Mesenchymal stem cell (in vitro differentiated cells and primary cell): Measurements from ENCODE around the gene UACA.
A peak's percentile ranks its signal among the peaks of the same experiment; 100 is the strongest.

Source experiments
- DNase-seq: peaks from one replicate; pipeline ENCODE4 v3.0.0-alpha.2; 2013
- H2AFZ ChIP-seq: one replicate; pipeline ENCODE4 v1.6.1; 2013; ENCODE audit warnings: low read depth, mild to moderate bottlenecking, control low read depth, inconsistent platforms, low read length, moderate library complexity
- H2AK5ac ChIP-seq: 2 replicates; pipeline ENCODE4 v1.6.1; 2013; ENCODE audit warnings: low read length, moderate library complexity, mild to moderate bottlenecking, inconsistent platforms; ENCODE audit not compliant: severe bottlenecking
- H2BK120ac ChIP-seq: one replicate; pipeline ENCODE4 v1.6.1; 2013; ENCODE audit warnings: low read depth, mild to moderate bottlenecking, inconsistent platforms, low read length, moderate library complexity
- H2BK12ac ChIP-seq, 2 experiments: one replicate each; pipeline ENCODE4 v1.6.1; 2013; ENCODE audit warnings: inconsistent platforms in 2 of 2, low read length in 2 of 2, mild to moderate bottlenecking in 2 of 2, moderate library complexity in 2 of 2, control low read depth in 1 of 2
- H2BK15ac ChIP-seq: one replicate; pipeline ENCODE4 v1.6.1; 2013; ENCODE audit warnings: mild to moderate bottlenecking, low read depth, inconsistent platforms; ENCODE audit not compliant: poor library complexity, severe bottlenecking
- H2BK5ac ChIP-seq: 2 replicates; pipeline ENCODE4 v1.6.1; 2013; ENCODE audit warnings: low read depth, mild to moderate bottlenecking, low read length, control low read depth, inconsistent platforms; ENCODE audit not compliant: poor library complexity, severe bottlenecking
- H3K14ac ChIP-seq, 2 experiments: one replicate each; pipeline ENCODE4 v1.6.1; 2013; ENCODE audit warnings: inconsistent platforms in 2 of 2, low read length in 2 of 2, control low read depth in 1 of 2, mild to moderate bottlenecking in 1 of 2, moderate library complexity in 1 of 2
- H3K18ac ChIP-seq, 2 experiments: one replicate each; pipeline ENCODE4 v1.6.1; 2013; ENCODE audit warnings: inconsistent platforms in 2 of 2, low read length in 2 of 2, control low read depth in 1 of 2, low read depth in 1 of 2, mild to moderate bottlenecking in 1 of 2
- H3K23ac ChIP-seq, 2 experiments: one replicate each; pipeline ENCODE4 v1.6.1; 2013; ENCODE audit warnings: inconsistent platforms in 2 of 2, low read length in 2 of 2, mild to moderate bottlenecking in 2 of 2, moderate library complexity in 2 of 2, control low read depth in 1 of 2
- H3K27ac ChIP-seq: 2 replicates; pipeline ENCODE4 v1.5.1; 2013; ENCODE audit warnings: mild to moderate bottlenecking, moderate library complexity, low read length, control low read depth, inconsistent platforms; ENCODE audit not compliant: poor library complexity, severe bottlenecking
- H3K27me3 ChIP-seq, 2 experiments: 2 replicates each; pipeline versions ENCODE4 v1.6.1 to v1.7.0; 2013; ENCODE audit warnings: low read length in 2 of 2, mild to moderate bottlenecking in 2 of 2, moderate library complexity in 2 of 2, control low read depth in 1 of 2, inconsistent platforms in 1 of 2; ENCODE audit not compliant: control insufficient read depth in 1 of 2, insufficient read depth in 1 of 2
- H3K36me3 ChIP-seq, 2 experiments: 2 replicates each; pipeline versions ENCODE4 v1.6.1 to v1.7.0; 2013; ENCODE audit warnings: low read length in 2 of 2, control low read depth in 1 of 2, inconsistent platforms in 1 of 2, low read depth in 1 of 2, mild to moderate bottlenecking in 1 of 2; ENCODE audit not compliant: insufficient read depth in 2 of 2, control insufficient read depth in 1 of 2
- H3K4ac ChIP-seq, 2 experiments: one replicate each; pipeline ENCODE4 v1.6.1; 2013; ENCODE audit warnings: inconsistent platforms in 2 of 2, low read length in 2 of 2, mild to moderate bottlenecking in 2 of 2, moderate library complexity in 2 of 2, control low read depth in 1 of 2, low read depth in 1 of 2
- H3K4me1 ChIP-seq: 2 replicates; pipeline ENCODE4 v1.6.1; 2013; ENCODE audit warnings: low read depth, low read length, control low read depth; ENCODE audit not compliant: control insufficient read depth, insufficient read depth
- H3K4me2 ChIP-seq: 2 replicates; pipeline ENCODE4 v1.6.1; 2013; ENCODE audit warnings: low read length, mild to moderate bottlenecking, inconsistent platforms; ENCODE audit not compliant: poor library complexity, severe bottlenecking
- H3K4me3 ChIP-seq, 2 experiments: 2 replicates each; pipeline versions ENCODE4 v1.5.1 to v1.7.0; 2013; ENCODE audit warnings: low read length in 2 of 2, mild to moderate bottlenecking in 2 of 2, control low read depth in 1 of 2, low read depth in 1 of 2; ENCODE audit not compliant: insufficient read depth in 1 of 2
- H3K79me1 ChIP-seq: replicated peaks from 2 replicates; pipeline ENCODE4 v1.6.1; 2013; ENCODE audit warnings: mild to moderate bottlenecking, control low read depth, low read length, inconsistent platforms; ENCODE audit not compliant: poor library complexity, severe bottlenecking
- H3K9ac ChIP-seq: 2 replicates; pipeline ENCODE4 v1.7.0; 2013; ENCODE audit warnings: mild to moderate bottlenecking, low read length, moderate library complexity
- H3K9me3 ChIP-seq: 2 replicates; pipeline ENCODE4 v1.7.0; 2013; ENCODE audit warnings: mild to moderate bottlenecking, low read length; ENCODE audit not compliant: control insufficient read depth
- H4K8ac ChIP-seq: one replicate; pipeline ENCODE4 v1.6.1; 2013; ENCODE audit warnings: inconsistent platforms, mild to moderate bottlenecking, low read length, moderate library complexity
- H4K91ac ChIP-seq: one replicate; pipeline ENCODE4 v1.6.1; 2013; ENCODE audit warnings: mild to moderate bottlenecking, low read length, inconsistent platforms
- WGBS: methylation state at CpG from one replicate; pipeline ENCODE4 v1.1.7; 2013; ENCODE audit warnings: mixed read lengths; 5-methylcytosine and 5-hydroxymethylcytosine counted together

Gene UACA

DNA sequence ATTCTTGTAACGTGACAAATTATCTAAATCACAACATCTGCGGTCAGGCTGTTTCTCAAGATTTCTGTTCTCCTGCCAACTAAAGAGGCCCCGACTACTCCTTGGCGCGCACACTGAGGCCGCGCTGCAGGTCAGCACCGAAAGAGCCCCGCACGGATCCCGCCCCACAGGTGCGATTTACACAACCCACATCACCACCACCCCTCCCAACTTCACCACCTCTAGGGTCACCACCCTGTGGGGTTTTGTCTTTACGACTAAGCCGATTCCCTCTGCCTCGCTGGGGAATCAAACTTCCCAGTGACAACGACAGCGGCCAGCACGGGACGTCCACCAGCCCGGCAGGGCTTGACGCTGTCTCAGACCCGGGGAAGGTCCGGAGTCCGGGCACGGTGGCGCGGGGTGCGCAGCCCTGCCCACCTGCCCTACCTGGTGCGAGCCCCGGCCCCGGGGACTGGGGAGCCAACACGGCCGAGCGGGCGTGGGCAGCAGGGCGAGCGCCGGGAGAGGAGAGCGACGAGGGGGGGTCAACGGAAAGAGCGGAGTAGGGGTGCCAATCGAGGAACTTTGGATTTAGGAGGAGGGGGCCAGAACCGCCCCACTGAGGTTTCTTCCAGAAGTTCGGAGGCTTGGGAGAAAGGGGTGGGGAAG lies 764 bp downstream of the UACA start:
- H2AFZ ChIP-seq, result peak overlapping the region; percentile 91

DNA sequence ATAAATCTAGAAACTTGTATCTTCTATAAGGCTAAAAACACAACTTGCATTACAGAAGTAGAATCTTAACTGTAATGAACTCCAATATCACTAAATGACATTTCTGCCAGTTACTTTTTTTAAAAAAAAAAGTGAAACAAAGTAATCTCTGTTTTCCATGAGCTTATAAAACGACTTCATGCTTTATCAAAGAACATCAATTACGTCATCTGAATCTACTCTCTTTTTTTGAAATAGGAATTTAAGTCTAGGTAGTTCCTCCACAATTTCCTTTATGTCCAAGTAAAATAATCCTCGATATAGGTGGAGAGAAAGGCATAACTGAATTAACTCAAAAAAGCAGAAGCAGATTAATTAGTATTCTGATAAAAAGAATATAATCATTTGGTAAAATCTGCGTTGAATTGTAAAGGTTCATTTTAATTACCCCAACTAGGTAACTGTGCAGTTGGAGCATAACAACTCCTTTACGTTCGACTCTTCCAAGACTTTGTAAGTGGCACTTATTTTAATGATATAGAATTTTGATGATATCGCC lies 1.4 kb downstream of the UACA start:
- Histone ChIP-seq H3K27me3 (no peaks in the 10 kb centered on the region), H2BK15ac (no peak overlapping the region), H2AFZ (no peak overlapping the region), H2AK5ac (no peak overlapping the region), H3K4me3 (peak overlapping the region in 1 of 2 experiments; percentile 94), H3K9ac (peak overlapping the region; percentile 93), H3K18ac (no peak overlapping the region), H3K4ac (no peak overlapping the region), H3K14ac (no peak overlapping the region), H3K79me1 (peaks cover 4% of the 10 kb centered on the region), H3K4me1 (peaks cover 4% of the 10 kb centered on the region), H3K9me3 (no peaks in the 10 kb centered on the region), H4K8ac (no peak overlapping the region), H2BK12ac (no peak overlapping the region), H3K4me2 (peak overlapping the region; percentile 93), H3K27ac (no peak overlapping the region), H2BK5ac (no peak overlapping the region), H4K91ac (no peak overlapping the region), H3K36me3 (peaks cover 0 to 19% of the 10 kb centered on the region in 2 experiments), H2BK120ac (no peak overlapping the region), H3K23ac (no peak overlapping the region)
- no peak for DNase-seq
- WGBS, result 10% methylated on average over 2 of the region's 7 CpGs

More for the DNA sequence above, 764 bp downstream of the UACA start:
- Histone ChIP-seq H3K4me2 (peak overlapping the region; percentile 93), H3K14ac (peak overlapping the region; percentile 25 to 97), H3K36me3 (peaks cover 0 to 18% of the 10 kb centered on the region in 2 experiments), H2BK120ac (peak overlapping the region; percentile 86), H3K27me3 (no peaks in the 10 kb centered on the region), H3K9ac (peak overlapping the region; percentile 93), H3K18ac (peak overlapping the region; percentile 86 to 97), H3K23ac (peak overlapping the region; percentile 71 to 97), H4K8ac (peak overlapping the region; percentile 52), H3K4ac (peak overlapping the region; percentile 85 to 98), H3K9me3 (no peaks in the 10 kb centered on the region), H3K4me3 (peak overlapping the region; percentile 94 to 99), H3K79me1 (peaks cover 3% of the 10 kb centered on the region), H3K4me1 (peaks cover 4% of the 10 kb centered on the region), H2BK12ac (peak overlapping the region; percentile 77 to 99), H2BK15ac (peak overlapping the region; percentile 80), H2BK5ac (peak overlapping the region; percentile 24), H3K27ac (peak overlapping the region; percentile 74), H4K91ac (peak overlapping the region; percentile 86), H2AK5ac (peak overlapping the region; percentile 6)
- peak; percentile 80 for DNase-seq
- WGBS, result under 1% methylated on average over 44 of the region's 45 CpGs

DNA sequence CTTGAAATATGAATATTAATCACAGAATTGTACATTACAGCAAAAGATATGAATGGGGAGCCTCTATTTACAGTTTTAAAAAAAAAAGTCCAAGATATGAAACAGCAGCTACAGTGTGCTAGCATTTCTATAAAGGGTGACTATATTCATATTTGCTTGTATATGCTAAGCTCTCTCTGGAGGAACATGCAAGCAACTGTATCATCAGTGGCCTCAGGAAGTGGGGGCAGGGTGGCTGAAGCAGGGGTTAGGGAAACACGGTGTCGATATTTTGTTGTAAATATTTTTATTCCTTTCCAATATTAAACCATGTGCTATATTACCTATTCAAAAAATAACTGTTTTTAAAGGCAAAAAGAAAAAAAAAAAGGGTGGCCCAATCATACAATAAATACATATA lies 2.3 kb downstream of the UACA start:
- Histone ChIP-seq H3K14ac (no peak overlapping the region), H3K9me3 (no peaks in the 10 kb centered on the region), H3K79me1 (peaks cover 4% of the 10 kb centered on the region), H2AFZ (no peak overlapping the region), H3K4me3 (peak overlapping the region in 1 of 2 experiments; percentile 94), H3K27ac (no peak overlapping the region), H3K4me1 (peaks cover 4% of the 10 kb centered on the region), H3K18ac (no peak overlapping the region), H4K8ac (no peak overlapping the region), H3K36me3 (peaks cover 0 to 19% of the 10 kb centered on the region in 2 experiments), H2BK12ac (no peak overlapping the region), H2BK120ac (no peak overlapping the region), H3K4me2 (no peak overlapping the region), H2BK5ac (no peak overlapping the region), H2BK15ac (no peak overlapping the region), H3K9ac (peak overlapping the region; percentile 93), H3K23ac (no peak overlapping the region), H3K27me3 (no peaks in the 10 kb centered on the region), H4K91ac (no peak overlapping the region), H3K4ac (no peak overlapping the region), H2AK5ac (no peak overlapping the region)
- no CpG with 5 or more reads among the region's 2 CpGs for WGBS
- DNase-seq, result no peak

DNA sequence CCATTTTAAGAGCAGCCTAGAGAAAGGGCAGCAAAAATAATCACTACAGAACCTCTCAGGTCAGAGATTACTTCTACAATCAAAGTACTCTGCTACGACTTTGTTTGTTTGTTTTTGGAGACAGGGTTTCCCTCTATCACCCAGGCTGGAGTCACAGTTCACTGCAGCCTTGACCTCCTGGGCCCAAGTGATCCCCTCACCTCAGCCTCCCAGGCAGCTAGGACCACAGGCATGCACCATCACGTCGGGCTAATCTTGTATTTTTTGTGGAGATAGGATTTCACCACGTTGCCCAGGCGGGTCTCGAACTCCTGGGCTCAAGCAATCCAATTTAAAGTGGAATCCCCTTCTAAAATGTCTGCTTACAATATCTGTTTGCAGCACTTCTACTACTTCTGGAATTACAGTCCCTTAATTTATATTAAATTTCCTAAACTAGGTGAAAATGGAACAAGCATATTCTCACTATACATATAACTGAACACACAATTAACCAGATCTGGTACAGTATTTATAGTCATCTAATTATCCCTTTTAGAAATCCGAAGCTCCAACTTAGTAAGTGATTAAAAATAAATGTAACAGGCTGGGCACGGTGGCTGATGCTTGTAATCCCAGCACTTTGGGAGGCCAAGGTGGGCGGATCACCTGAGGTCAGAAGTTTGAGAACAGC lies 4.4 kb downstream of the UACA start:
- Histone ChIP-seq H3K36me3 (peaks cover 0 to 27% of the 10 kb centered on the region in 2 experiments), H3K4me2 (peak overlapping the region; percentile 7), H4K91ac (no peak overlapping the region), H2AFZ (no peak overlapping the region), H2BK5ac (no peak overlapping the region), H3K4me1 (peaks cover 4% of the 10 kb centered on the region), H3K4ac (no peak overlapping the region), H3K18ac (no peak overlapping the region), H3K14ac (no peak overlapping the region), H2BK120ac (no peak overlapping the region), H3K79me1 (peaks cover 7% of the 10 kb centered on the region), H3K23ac (peak overlapping the region in 1 of 2 experiments; percentile 57), H3K27ac (no peak overlapping the region), H3K9ac (peak overlapping the region; percentile 22), H3K27me3 (no peaks in the 10 kb centered on the region), H2BK15ac (no peak overlapping the region), H3K4me3 (peak overlapping the region in 1 of 2 experiments; percentile 94), H3K9me3 (no peaks in the 10 kb centered on the region), H4K8ac (no peak overlapping the region), H2BK12ac (peak overlapping the region in 1 of 2 experiments; percentile 29), H2AK5ac (no peak overlapping the region)
- WGBS, result 66% methylated on average over 8 of the region's 9 CpGs
- DNase-seq, result no peak
